ENCODE results near the gene HOOK2.
A peak's percentile ranks its signal among the peaks of the same experiment; 100 is the strongest.

The HOOK2 gene

GRCh38 chr19:12793290-12794195 is 18.2 kb upstream of the HOOK2 start:
- H3K4me1 ChIP-seq (ENCODE audit: control insufficient read depth, low read length), result peaks cover 41% of the 10 kb centered on the region

GRCh38 chr19:12792853-12793289 is 17.5 kb upstream of the HOOK2 start:
- peaks cover 29% of the 10 kb centered on the region for H3K79me2 ChIP-seq (ENCODE audit: control insufficient read depth, low read length)
- no peaks in the 10 kb centered on the region for H4K20me1 ChIP-seq (ENCODE audit: control insufficient read depth, insufficient read depth, low read depth, low read length)
- H3K9me3 ChIP-seq (ENCODE audit: control insufficient read depth, insufficient read depth, low read length), result no peaks in the 10 kb centered on the region
- no peaks in the 10 kb centered on the region for H3K27me3 ChIP-seq (ENCODE audit: control insufficient read depth, low read length)
- H3K4me1 ChIP-seq (ENCODE audit: control insufficient read depth, low read length), result peaks cover 48% of the 10 kb centered on the region
- H3K27ac ChIP-seq (ENCODE audit: low read depth, low read length), result peak overlapping the region; percentile 84
- no peaks in the 10 kb centered on the region for H3K9me2 ChIP-seq (replicated peaks; ENCODE audit: control insufficient read depth, low read length)
- peak overlapping the region; percentile 93 for H3K4me2 ChIP-seq (ENCODE audit: low read length)
- H3K4me3 ChIP-seq (ENCODE audit: low read length), result peak overlapping the region; percentile 79
- TF ChIP-seq EZH2phosphoT487 (IDR thresholded peaks at IDR 0.05; ENCODE audit: borderline replicate concordance, low read length) (no peak), CTCF (IDR thresholded peaks at IDR 0.05; ENCODE audit: low read depth, low read length, poor library complexity, severe bottlenecking) (no peak)
- peaks cover 30% of the 10 kb centered on the region for H3F3A ChIP-seq (ENCODE audit: control insufficient read depth, insufficient read depth)
- peaks cover 6% of the 10 kb centered on the region; the same call in 1 of the 2 replicates for H3K36me3 ChIP-seq (ENCODE audit: control insufficient read depth, low read length)

More at GRCh38 chr19:12793290-12794195, 18.2 kb upstream of the HOOK2 start:
- H3F3A ChIP-seq (ENCODE audit: control insufficient read depth, insufficient read depth), result peaks cover 24% of the 10 kb centered on the region
- H4K20me1 ChIP-seq (ENCODE audit: control insufficient read depth, insufficient read depth, low read depth, low read length), result no peaks in the 10 kb centered on the region
- TF ChIP-seq CTCF (IDR thresholded peaks at IDR 0.05; ENCODE audit: low read depth, low read length, poor library complexity, severe bottlenecking), result no peak
- TF ChIP-seq EZH2phosphoT487 (IDR thresholded peaks at IDR 0.05; ENCODE audit: borderline replicate concordance, low read length), result no peak
- H3K4me3 ChIP-seq (ENCODE audit: low read length), result peak overlapping the region; percentile 79
- H3K9me3 ChIP-seq (ENCODE audit: control insufficient read depth, insufficient read depth, low read length), result no peaks in the 10 kb centered on the region
- peaks cover 6% of the 10 kb centered on the region; the same call in 1 of the 2 replicates for H3K36me3 ChIP-seq (ENCODE audit: control insufficient read depth, low read length)
- no peaks in the 10 kb centered on the region for H3K9me2 ChIP-seq (replicated peaks; ENCODE audit: control insufficient read depth, low read length)
- peak overlapping the region; percentile 84 for H3K27ac ChIP-seq (ENCODE audit: low read depth, low read length)
- H3K4me2 ChIP-seq (ENCODE audit: low read length), result peak overlapping the region; percentile 93
- H3K27me3 ChIP-seq (ENCODE audit: control insufficient read depth, low read length), result no peaks in the 10 kb centered on the region
- H3K79me2 ChIP-seq (ENCODE audit: control insufficient read depth, low read length), result peaks cover 29% of the 10 kb centered on the region

- H3K4me1 ChIP-seq (ENCODE audit: control insufficient read depth, low read length), result peaks cover 51% of the 10 kb centered on the region
- no peaks in the 10 kb centered on the region for H3K27me3 ChIP-seq (ENCODE audit: control insufficient read depth, low read length)
- peaks cover 29% of the 10 kb centered on the region for H3K79me2 ChIP-seq (ENCODE audit: control insufficient read depth, low read length)
Observed at GRCh38 chr19:12792051-12792852, 16.9 kb upstream of the HOOK2 start.

More at GRCh38 chr19:12792051-12792852, 16.9 kb upstream of the HOOK2 start:
- Histone ChIP-seq H3K9me3 (ENCODE audit: control insufficient read depth, insufficient read depth, low read length) (no peaks in the 10 kb centered on the region), H3K4me2 (ENCODE audit: low read length) (peak overlapping the region; percentile 93), H3K9me2 (replicated peaks; ENCODE audit: control insufficient read depth, low read length) (no peaks in the 10 kb centered on the region), H3K4me3 (ENCODE audit: low read length) (peak overlapping the region; percentile 79), H4K20me1 (ENCODE audit: control insufficient read depth, insufficient read depth, low read depth, low read length) (no peaks in the 10 kb centered on the region), H3F3A (ENCODE audit: control insufficient read depth, insufficient read depth) (peaks cover 28% of the 10 kb centered on the region), H3K36me3 (ENCODE audit: control insufficient read depth, low read length) (peaks cover 6% of the 10 kb centered on the region; the same call in 1 of the 2 replicates), H3K27ac (ENCODE audit: low read depth, low read length) (peak overlapping the region; percentile 84)
- TF ChIP-seq EZH2phosphoT487 (IDR thresholded peaks at IDR 0.05; ENCODE audit: borderline replicate concordance, low read length) (no peak), CTCF (IDR thresholded peaks at IDR 0.05; ENCODE audit: low read depth, low read length, poor library complexity, severe bottlenecking) (peak; percentile 17)
